ENCODE measurements around the gene C16orf54.

DNA sequence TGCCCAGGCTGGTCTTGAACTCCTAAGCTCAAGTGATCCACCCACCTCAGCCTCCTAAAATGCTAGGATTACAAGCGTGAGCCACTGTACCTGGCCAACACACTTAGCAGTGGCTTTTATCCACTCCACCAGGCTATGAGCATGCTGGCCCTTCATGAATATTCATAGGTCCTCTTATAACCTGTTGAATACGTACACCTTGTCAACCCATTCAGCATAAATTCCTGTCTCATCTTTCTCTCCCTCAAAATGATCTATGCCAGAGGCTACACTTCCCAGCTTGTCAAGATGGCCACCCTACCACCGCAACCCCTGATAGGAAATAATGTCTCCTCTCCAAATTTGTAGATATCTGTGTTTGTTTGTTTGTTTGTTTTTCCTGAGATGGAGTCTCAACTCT, 21.3 kb upstream of the C16orf54 start:
- TF ChIP-seq, protein P1, sequence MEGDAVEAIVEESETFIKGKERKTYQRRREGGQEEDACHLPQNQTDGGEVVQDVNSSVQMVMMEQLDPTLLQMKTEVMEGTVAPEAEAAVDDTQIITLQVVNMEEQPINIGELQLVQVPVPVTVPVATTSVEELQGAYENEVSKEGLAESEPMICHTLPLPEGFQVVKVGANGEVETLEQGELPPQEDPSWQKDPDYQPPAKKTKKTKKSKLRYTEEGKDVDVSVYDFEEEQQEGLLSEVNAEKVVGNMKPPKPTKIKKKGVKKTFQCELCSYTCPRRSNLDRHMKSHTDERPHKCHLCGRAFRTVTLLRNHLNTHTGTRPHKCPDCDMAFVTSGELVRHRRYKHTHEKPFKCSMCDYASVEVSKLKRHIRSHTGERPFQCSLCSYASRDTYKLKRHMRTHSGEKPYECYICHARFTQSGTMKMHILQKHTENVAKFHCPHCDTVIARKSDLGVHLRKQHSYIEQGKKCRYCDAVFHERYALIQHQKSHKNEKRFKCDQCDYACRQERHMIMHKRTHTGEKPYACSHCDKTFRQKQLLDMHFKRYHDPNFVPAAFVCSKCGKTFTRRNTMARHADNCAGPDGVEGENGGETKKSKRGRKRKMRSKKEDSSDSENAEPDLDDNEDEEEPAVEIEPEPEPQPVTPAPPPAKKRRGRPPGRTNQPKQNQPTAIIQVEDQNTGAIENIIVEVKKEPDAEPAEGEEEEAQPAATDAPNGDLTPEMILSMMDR (conservative IDR thresholded peaks at IDR 0.05), result no peak
- no peak for TF ChIP-seq ZFX (IDR thresholded peaks at IDR 0.05)

Measured in C4-2B (cell line).